PC-3 (cell line): ENCODE results near the gene TRRAP. TPM values are rescaled to one million over a fixed set of nuclear protein-coding genes. Genes with fewer than 3 reads are reported as not detected.

ENCODE experiments used
- ATAC-seq: fragments of 200-7000 bp; cut with Tn5 transposase; 2 replicates; pipeline ENCODE4 v1.9.1; 2020; ENCODE audit warnings: mild to moderate bottlenecking, moderate library complexity
- BruUV-seq: library from RNA; stranded (reverse); fragments of 400-500 nt; replicated peaks from 2 replicates; lab custom pipeline; 2021; lab: Mats Ljungman, UMichigan
- CTCF ChIA-PET: fragments of 300-600 bp; sonication (Branson Sonifier 250); formaldehyde crosslinking; loops from one replicate; lab custom pipeline; 2022; ENCODE audit warnings: antibody characterized with exemption; lab: Charles Lee
- POLR2A ChIA-PET: fragments of 300-600 bp; sonication (Branson Sonifier 250); formaldehyde crosslinking; loops from one replicate; lab custom pipeline; 2022; ENCODE audit warnings: antibody characterized with exemption; ENCODE audit not compliant: unreplicated experiment; lab: Charles Lee
- DNase-seq: peaks from one replicate; pipeline ENCODE4 v3.0.0-alpha.2; 2015
- H2AFZ ChIP-seq: fragments of 300-600 bp; sonication (generic); 2 replicates; pipeline ENCODE4 v1.6.0; 2016; ENCODE audit warnings: antibody characterized with exemption, low read length
- H3F3A ChIP-seq: fragments of 300-600 bp; sonication (generic); one replicate; pipeline ENCODE4 v1.6.0; 2017; ENCODE audit warnings: antibody characterized with exemption, low read length, control low read depth, mild to moderate bottlenecking; ENCODE audit not compliant: unreplicated experiment
- H3K27ac ChIP-seq: fragments of 300-600 bp; sonication (generic); 2 replicates; pipeline ENCODE4 v1.5.1; 2016; ENCODE audit warnings: mild to moderate bottlenecking, low read length
- H3K27me3 ChIP-seq: fragments of 300-600 bp; sonication (generic); 2 replicates; pipeline ENCODE4 v1.6.1; 2016; ENCODE audit warnings: low read length, mixed read lengths
- H3K36me3 ChIP-seq: fragments of 300-600 bp; sonication (generic); 2 replicates; pipeline ENCODE4 v1.6.1; 2016; ENCODE audit warnings: low read depth, mixed run types, low read length, mixed read lengths
- H3K4me1 ChIP-seq: fragments of 300-600 bp; sonication (generic); 2 replicates; pipeline ENCODE4 v1.5.1; 2016; ENCODE audit warnings: low read length; ENCODE audit not compliant: insufficient read depth
- H3K4me2 ChIP-seq: fragments of 300-600 bp; sonication (generic); 2 replicates; pipeline ENCODE4 v1.6.0; 2016; ENCODE audit warnings: low read length
- H3K4me3 ChIP-seq: fragments of 300-600 bp; sonication (generic); 2 replicates; pipeline ENCODE4 v1.5.1; 2016; ENCODE audit warnings: mild to moderate bottlenecking, low read length, mixed read lengths
- H3K79me2 ChIP-seq: fragments of 300-600 bp; sonication (generic); 2 replicates; pipeline ENCODE4 v1.6.1; 2017; ENCODE audit warnings: low read length, mixed read lengths
- H3K9ac ChIP-seq: fragments of 300-600 bp; sonication (generic); 2 replicates; pipeline ENCODE4 v1.6.0; 2016; ENCODE audit warnings: mild to moderate bottlenecking, low read length
- H3K9me2 ChIP-seq: fragments of 300-600 bp; sonication (generic); replicated peaks from 2 replicates; pipeline ENCODE4 v1.6.1; 2016; ENCODE audit warnings: mixed run types, low read length, mixed read lengths
- H3K9me3 ChIP-seq: fragments of 300-600 bp; sonication (generic); 2 replicates; pipeline ENCODE4 v1.6.1; 2016; ENCODE audit warnings: low read length, mixed read lengths
- H4K20me1 ChIP-seq: fragments of 300-600 bp; sonication (generic); 2 replicates; pipeline ENCODE4 v1.6.1; 2016; ENCODE audit warnings: low read length, mixed read lengths
- EZH2 ChIP-seq: fragments of 300-600 bp; sonication (generic); IDR thresholded peaks from one replicate; pipeline ENCODE4 v1.6.1; 2017; ENCODE audit warnings: antibody characterized with exemption, mild to moderate bottlenecking, low read length; ENCODE audit not compliant: unreplicated experiment
- EZH2phosphoT487 ChIP-seq: fragments of 300-600 bp; sonication (generic); IDR thresholded peaks from 2 replicates; pipeline ENCODE4 v1.6.1; 2018; ENCODE audit warnings: mild to moderate bottlenecking, antibody characterized with exemption, low read length, borderline replicate concordance
- intact Hi-C: fragments of 100-400 bp; cut with micrococcal nuclease; formaldehyde crosslinking; loops from 2 replicates; pipeline ENCODE4 v1.9.0; 2023
- total RNA-seq: library from RNA; depleted of rRNA; stranded (reverse); fragments of >200 nt; gene quantifications from 2 replicates; pipeline ENCODE4 v1.2.3, GENCODE V29; 2014
- TF ChIP-seq, protein P1 (sequence below): fragments of 300-600 bp; sonication (generic); conservative IDR thresholded peaks from 2 replicates; pipeline ENCODE4 v1.5.1; 2017; ENCODE audit warnings: antibody characterized with exemption, low read depth, mild to moderate bottlenecking, low read length

Gene TRRAP
- total RNA-seq, 1 experiment from 2014 or later: 17.7 TPM

DNA sequence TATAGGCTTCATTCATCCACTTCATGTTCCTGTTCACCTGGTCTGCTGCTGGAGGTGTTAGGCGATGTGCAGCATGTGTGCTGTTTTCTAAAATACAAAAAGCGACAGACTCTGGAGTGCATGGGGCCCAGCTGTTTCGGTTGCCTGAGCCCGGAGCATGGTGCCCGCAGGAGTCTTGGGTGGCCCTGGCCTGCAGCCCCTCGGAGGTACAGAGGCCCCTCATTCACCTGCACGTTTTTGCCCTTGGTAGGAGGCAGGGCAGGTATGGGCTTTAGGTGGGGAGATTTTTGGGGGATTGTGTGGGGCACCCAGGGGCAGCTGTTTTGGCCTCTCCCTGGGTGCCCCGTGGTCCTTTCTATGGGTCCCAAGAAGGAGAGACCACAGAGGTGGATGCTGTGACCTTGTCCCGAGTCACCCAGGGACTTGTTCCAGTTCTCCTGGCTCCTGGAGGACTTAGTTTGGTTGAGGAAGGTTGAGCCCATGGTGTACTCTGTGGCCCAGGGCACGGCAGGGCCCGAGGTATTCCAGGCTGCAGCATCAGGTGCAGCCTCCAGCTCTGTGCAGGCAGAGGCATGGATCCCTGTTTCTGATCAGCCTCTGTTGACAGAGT, 130.7 kb downstream of the TRRAP start:
- Histone ChIP-seq H3K36me3 (peaks cover 32% of the 10 kb centered on the region), H3K9ac (no peak overlapping the region)
- POLR2A ChIA-PET: no interaction called here

DNA sequence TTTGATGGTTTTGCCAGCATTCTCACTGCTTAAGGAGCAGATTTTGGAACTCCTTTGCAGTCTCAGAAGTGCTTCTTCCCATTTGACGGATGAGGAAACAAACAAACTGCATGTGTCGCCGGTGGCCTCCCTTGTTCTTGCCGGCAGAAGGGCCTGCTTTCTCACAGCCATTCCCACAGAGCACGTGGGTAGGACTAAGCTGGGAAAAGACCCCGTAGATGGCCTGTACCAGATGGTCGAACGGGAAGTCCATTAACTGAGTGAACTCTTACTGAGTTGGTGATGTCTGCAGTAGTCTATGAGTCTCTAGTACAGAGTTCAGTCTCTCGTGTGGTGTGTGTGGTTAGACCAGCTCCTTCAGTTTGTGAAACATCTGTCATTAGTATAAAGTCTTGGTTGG, 131.9 kb downstream of the TRRAP start:
- POLR2A ChIA-PET: no interaction called here
- H3K9me3 ChIP-seq: no peaks in the 10 kb centered on the region
- H3K9ac ChIP-seq: no peak overlapping the region
- CTCF ChIA-PET: no interaction called here
- H2AFZ ChIP-seq: no peak overlapping the region
- peaks cover 31% of the 10 kb centered on the region for H3K36me3 ChIP-seq
- no peaks in the 10 kb centered on the region for H3K79me2 ChIP-seq
- no peak overlapping the region for H3K4me2 ChIP-seq
- DNase-seq (no peak), ATAC-seq (no peak)
- no TSS peak for BruUV-seq
- no peaks in the 10 kb centered on the region for H3K27me3 ChIP-seq
- no peaks in the 10 kb centered on the region for H3K4me1 ChIP-seq
- H3F3A ChIP-seq: no peaks in the 10 kb centered on the region
- TF ChIP-seq, protein P1, sequence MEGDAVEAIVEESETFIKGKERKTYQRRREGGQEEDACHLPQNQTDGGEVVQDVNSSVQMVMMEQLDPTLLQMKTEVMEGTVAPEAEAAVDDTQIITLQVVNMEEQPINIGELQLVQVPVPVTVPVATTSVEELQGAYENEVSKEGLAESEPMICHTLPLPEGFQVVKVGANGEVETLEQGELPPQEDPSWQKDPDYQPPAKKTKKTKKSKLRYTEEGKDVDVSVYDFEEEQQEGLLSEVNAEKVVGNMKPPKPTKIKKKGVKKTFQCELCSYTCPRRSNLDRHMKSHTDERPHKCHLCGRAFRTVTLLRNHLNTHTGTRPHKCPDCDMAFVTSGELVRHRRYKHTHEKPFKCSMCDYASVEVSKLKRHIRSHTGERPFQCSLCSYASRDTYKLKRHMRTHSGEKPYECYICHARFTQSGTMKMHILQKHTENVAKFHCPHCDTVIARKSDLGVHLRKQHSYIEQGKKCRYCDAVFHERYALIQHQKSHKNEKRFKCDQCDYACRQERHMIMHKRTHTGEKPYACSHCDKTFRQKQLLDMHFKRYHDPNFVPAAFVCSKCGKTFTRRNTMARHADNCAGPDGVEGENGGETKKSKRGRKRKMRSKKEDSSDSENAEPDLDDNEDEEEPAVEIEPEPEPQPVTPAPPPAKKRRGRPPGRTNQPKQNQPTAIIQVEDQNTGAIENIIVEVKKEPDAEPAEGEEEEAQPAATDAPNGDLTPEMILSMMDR: no peak
- H3K9me2 ChIP-seq: no peaks in the 10 kb centered on the region
- no peaks in the 10 kb centered on the region for H4K20me1 ChIP-seq
- H3K27ac ChIP-seq: no peak overlapping the region
- intact Hi-C loops: no loop called here
- no peak overlapping the region for H3K4me3 ChIP-seq

More for the DNA sequence above, 130.7 kb downstream of the TRRAP start:
- TF ChIP-seq EZH2: no peak
- TF ChIP-seq EZH2phosphoT487: no peak
- TF ChIP-seq, protein P1: no peak
- Histone ChIP-seq H3K27me3 (no peaks in the 10 kb centered on the region), H3K4me1 (no peaks in the 10 kb centered on the region), H4K20me1 (no peaks in the 10 kb centered on the region), H2AFZ (no peak overlapping the region), H3K9me2 (no peaks in the 10 kb centered on the region), H3F3A (no peaks in the 10 kb centered on the region), H3K79me2 (no peaks in the 10 kb centered on the region), H3K4me2 (no peak overlapping the region), H3K27ac (no peak overlapping the region), H3K4me3 (no peak overlapping the region), H3K9me3 (no peaks in the 10 kb centered on the region)
- DNase-seq (no peak), ATAC-seq (no peak)
- intact Hi-C loops: no loop called here
- CTCF ChIA-PET: no interaction called here
- BruUV-seq: no TSS peak

DNA sequence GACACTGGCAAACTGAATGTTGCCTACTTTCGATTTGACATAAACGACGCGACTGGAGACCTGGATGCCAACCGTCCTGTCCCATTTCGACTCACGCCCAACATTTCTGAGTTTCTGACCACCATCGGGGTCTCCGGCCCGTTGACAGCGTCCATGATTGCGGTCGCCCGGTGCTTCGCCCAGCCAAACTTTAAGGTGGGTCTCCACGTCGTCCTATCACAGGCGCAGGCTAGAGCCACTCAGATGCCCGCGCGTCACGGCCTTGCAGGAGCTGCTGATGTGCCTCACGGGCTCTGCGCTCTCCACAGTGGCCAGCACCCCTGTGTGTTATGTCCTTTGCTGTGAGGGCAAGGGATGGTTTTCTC, 133.0 kb downstream of the TRRAP start:
- H3K79me2 ChIP-seq: no peaks in the 10 kb centered on the region
- H3K4me2 ChIP-seq: no peak overlapping the region
- DNase-seq (no peak), ATAC-seq (no peak)
- POLR2A ChIA-PET: no interaction called here
- H3K27ac ChIP-seq: no peak overlapping the region
- intact Hi-C loops: no loop called here
- no peaks in the 10 kb centered on the region for H3K4me1 ChIP-seq
- H3K4me3 ChIP-seq: no peak overlapping the region
- CTCF ChIA-PET: no interaction called here
- H2AFZ ChIP-seq: no peak overlapping the region
- no peak overlapping the region for H3K9ac ChIP-seq
- no peaks in the 10 kb centered on the region for H3K27me3 ChIP-seq
- no peaks in the 10 kb centered on the region for H3K9me2 ChIP-seq
- TF ChIP-seq EZH2phosphoT487: no peak
- no peak for TF ChIP-seq EZH2
- TF ChIP-seq, protein P1: no peak
- H3K9me3 ChIP-seq: no peaks in the 10 kb centered on the region
- no peaks in the 10 kb centered on the region for H4K20me1 ChIP-seq
- BruUV-seq: no TSS peak
- H3F3A ChIP-seq: no peaks in the 10 kb centered on the region
- peaks cover 31% of the 10 kb centered on the region for H3K36me3 ChIP-seq
